Sigmoid colon (tissue), 4 donors: ENCODE measurements around the gene CCT5.

Source experiments
- EP300 ChIP-seq, 4 donors: sonication (generic); formaldehyde crosslinking; IDR thresholded peaks; one replicate each; pipeline ENCODE4 v1.6.1; 2017; ENCODE audit warnings: antibody characterized with exemption in 4 of 4
- TF ChIP-seq, protein P1 (sequence below), 4 experiments: fragments of 450-650 bp in 3 of 4; fragments of 200-600 bp in 1 of 4; IDR thresholded peaks; one replicate each; pipeline ENCODE4 v1.5.1; 2016 to 2019; ENCODE audit warnings: antibody characterized with exemption in 4 of 4, mild to moderate bottlenecking in 3 of 4, moderate library complexity in 2 of 4

DNA sequence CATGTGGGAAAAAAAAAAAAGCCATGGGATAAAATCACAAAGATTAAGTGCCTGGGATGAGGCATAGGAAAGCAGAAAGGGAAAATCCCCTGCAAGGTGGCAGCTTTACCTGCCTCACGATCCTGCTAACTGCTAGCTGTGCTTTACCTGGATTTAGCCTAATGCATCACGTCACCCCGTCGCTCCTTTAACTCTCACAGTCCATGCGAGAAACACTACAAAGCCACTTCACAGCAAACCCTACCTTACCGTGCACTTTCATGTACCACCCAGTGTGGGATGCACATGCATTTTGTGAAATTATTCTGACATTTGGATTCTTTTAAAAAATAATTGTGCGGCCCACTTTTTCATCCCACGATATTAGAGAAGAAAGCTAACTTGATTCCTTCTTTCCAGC is 31.4 kb upstream of the CCT5 start:
- TF ChIP-seq, protein P1, sequence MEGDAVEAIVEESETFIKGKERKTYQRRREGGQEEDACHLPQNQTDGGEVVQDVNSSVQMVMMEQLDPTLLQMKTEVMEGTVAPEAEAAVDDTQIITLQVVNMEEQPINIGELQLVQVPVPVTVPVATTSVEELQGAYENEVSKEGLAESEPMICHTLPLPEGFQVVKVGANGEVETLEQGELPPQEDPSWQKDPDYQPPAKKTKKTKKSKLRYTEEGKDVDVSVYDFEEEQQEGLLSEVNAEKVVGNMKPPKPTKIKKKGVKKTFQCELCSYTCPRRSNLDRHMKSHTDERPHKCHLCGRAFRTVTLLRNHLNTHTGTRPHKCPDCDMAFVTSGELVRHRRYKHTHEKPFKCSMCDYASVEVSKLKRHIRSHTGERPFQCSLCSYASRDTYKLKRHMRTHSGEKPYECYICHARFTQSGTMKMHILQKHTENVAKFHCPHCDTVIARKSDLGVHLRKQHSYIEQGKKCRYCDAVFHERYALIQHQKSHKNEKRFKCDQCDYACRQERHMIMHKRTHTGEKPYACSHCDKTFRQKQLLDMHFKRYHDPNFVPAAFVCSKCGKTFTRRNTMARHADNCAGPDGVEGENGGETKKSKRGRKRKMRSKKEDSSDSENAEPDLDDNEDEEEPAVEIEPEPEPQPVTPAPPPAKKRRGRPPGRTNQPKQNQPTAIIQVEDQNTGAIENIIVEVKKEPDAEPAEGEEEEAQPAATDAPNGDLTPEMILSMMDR (IDR thresholded peaks at IDR 0.05): no peak
- TF ChIP-seq EP300 (IDR thresholded peaks at IDR 0.05): no peak
